TTC549 (cell line): ENCODE results near the gene ILDR2.
"Not testable (repeated sequence)": the region's sequence is repeated elsewhere in the genome, so short reads cannot be mapped to it uniquely, and the experiment has no call there.

Experiments
- FAIRE-seq: peaks from 2 replicates; lab custom pipeline; 2012; peaks lifted over from hg19 to GRCh38; lab: Jason Lieb, UNC

The ILDR2 gene

GRCh38 chr1:166884040-166884642 is 91.2 kb downstream of the ILDR2 start:
- FAIRE-seq: no peak

DNA sequence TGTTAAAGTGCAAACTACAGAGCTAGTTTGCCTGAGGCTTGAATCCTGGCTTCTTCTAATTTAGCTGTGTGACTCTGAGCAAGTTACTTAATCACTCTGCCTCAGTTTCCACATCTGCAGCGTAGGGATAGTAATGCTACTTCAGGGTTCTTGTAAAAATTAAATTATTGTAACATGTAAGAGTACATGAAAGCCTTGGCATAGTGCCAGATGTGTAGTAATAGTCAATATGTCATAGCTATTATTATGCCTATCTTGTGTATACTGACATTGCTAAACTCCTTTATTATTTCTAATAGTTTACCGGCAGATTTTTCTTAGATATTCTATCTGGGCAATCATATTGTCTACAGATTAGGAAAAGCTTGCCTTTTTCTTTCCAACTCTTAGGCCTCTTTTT is 92.4 kb downstream of the ILDR2 start:
- no peak for FAIRE-seq

DNA sequence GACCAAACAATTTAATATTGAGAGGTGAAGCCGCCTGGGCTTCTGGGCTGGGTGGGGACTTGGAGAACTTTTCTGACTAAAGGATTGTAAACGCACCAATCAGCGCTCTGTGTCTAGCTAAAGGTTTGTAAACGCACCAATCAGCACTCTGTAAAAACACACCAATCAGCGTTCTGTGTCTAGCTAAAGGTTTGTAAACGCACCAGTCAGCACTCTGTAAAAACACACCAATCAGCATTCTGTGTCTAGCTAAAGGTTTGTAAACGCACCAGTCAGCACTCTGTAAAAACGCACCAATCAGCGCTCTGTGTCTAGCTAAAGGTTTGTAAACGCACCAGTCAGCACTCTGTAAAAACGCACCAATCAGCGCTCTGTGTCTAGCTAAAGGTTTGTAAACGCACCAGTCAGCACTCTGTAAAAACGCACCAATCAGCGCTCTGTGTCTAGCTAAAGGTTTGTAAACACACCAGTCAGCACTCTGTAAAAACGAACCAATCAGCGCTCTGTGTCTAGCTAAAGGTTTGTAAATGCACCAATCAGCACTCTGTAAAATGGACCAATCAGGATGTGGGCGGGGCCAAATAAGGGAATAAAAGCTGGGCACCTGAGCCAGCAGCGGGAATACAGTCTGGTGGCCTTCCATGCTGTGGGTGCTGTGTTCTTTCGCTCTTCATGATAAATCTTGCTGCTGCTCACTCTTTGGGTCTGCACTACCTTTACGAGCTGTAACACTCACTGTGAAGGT is 97.0 kb downstream of the ILDR2 start:
- not testable (repeated sequence) for FAIRE-seq

GRCh38 chr1:166876540-166876838 is 98.9 kb downstream of the ILDR2 start:
- no peak for FAIRE-seq

DNA sequence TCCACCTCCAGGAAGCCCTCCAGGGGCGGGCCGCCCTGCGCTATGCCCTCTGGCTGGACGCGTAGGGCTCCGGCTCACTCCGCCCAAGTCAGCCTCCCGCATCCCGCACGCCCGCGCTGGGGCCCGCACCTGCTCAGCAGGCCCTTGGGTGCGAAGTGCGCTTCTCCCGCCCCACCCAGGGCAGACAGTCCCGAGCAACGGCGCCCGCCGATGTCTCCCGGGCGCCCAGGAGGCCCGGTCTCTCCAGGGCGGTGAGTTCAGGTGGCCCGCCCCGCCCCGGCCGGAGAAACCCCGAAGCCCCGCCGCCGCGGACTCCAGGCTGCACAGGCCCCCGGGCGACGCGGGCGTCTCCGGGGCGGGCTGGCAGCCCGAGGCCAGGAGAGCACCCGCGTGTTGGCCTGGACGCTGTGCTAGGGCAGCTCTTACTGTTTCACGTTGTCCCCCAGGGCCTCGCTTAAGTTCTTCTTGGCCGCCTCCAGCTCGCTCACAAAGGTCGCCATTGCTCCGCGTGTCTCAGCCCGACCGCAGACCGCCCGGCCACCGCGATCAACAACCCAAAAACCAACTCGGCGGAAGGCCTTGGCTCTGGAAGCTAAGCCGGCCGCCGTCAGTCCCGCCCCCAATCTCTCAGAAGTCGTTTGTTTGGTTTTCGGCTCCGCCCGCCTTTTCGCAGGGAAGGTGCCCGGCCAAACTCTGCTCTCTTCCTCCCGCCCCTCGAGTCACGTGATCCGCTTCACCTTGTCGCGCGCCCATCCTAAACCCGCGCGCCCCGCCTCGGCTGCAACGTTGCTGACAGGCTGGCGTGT is 99.4 kb downstream of the ILDR2 start, which contains the start of gene TADA1:
TSS of gene TADA1 (minus strand) at position 531 of the 806 bp plus-strand sequence. CDS start at position 500, 31 bp downstream.
- peak; percentile 99 for FAIRE-seq

DNA sequence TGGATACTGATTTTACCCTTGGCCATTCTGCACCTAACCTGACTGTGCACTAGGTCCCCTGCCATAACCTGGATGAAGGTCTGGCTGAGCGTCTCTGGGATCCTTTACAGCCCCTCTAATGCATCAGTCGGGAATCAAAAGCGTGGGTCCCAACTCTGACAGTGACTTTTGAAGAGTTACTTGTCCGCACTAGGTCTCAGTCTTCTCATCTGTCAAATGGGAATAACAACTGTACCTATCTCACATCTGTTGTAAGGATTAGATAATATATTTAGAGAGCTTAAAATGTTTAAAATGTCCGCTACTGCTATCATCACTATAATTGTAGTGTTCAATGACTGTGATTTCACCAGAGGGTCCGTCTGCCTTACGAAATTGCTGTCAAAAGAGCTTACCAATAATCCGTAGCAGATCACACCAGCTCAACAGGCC is 100.0 kb downstream of the ILDR2 start:
- FAIRE-seq: no peak

- no peak for FAIRE-seq
Observed at GRCh38 chr1:166874464-166874863, 100.9 kb downstream of the ILDR2 start.

DNA sequence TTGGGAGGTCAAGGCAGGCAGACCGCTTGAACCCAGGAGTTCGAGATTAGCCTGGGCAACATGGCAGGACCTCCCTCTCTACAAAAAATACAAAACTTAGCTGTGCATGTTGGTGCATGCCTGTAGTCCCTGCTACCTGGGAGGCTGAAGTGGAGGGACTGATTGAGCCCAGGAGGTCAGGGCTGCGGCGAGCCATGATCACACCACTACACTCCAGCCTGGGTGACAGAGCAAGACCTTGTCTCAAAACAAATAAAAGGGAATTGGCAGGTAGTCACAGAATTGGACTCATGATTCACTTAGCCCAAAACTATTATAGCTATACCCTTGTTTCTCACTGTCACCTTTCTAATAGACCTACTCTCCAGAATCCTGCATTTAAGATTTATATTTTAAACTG is 104.8 kb downstream of the ILDR2 start:
- FAIRE-seq: no peak

- no peak for FAIRE-seq
Observed at GRCh38 chr1:166869318-166870099, 105.8 kb downstream of the ILDR2 start.

GRCh38 chr1:166868639-166869038 is 106.7 kb downstream of the ILDR2 start:
- FAIRE-seq: no peak

DNA sequence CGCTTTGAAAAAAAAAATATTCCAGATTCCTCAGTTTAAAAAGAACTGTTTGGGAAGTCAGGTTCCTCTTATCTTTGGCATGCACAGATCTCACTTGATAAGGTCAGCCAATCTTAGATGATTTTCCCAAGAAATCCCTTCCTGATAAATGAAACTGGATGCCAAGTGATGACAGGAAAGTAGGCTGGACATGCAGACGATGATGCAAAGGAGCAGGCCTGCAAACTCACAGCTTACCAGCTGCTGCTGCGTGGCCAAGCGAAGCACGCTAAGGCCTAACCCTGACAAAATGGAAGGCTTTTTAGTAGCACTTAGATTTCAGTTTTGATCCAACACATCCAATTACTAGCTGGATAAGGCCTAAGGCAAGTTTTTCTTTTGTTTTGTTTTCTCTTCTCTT is 109.4 kb downstream of the ILDR2 start:
- no peak for FAIRE-seq

DNA sequence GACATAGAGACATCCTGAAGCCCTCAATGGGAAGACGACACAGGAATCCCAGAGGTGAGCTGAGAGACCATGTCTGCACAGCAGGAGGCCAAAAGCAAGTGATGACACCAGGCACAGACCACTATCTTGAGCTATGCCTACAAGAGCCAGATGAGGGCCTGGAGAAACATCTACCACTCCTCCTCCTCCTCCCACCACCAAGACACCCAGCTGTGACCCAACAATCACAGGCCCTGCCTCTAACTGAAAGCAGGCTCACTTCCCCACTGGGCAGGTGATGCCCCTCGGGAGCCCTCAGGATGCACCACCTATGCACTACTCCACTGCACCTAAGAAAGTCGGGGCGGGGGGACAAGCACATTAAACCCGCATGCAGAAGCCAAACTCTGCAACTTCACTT is 115.7 kb downstream of the ILDR2 start:
- FAIRE-seq: no peak

DNA sequence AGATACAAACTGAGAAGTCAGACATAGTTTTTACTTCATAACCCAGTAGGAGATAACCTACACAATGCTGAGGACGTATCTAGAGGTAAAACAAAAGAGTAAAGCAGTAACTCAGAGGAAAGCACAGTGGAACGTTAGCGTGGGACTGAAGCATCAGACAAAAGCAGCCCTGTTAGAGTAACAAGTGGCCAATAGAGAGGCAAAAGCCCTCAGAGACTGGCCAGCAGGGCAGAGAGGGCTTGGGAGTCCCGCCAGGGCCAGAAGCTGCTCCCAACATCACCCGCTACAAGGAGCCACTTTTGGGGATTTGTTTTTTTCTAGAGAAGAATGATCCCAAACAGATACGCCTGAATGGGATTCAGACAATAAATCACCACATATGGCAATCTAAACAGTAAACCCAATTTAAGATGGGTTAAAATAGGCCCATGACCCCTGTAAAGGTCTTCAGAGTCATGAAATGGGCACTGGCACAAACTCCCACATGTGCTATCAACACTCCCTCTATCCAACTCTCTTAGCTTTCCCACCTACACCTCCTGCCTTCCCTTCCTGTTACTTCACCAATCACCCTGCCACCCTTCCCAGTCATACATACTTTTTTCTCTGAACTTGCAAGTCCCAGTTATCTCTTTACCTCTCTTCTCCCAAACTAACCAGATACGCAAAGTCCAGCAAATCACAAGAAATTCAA is 116.5 kb downstream of the ILDR2 start:
- no peak for FAIRE-seq
